Tibial artery (tissue), 4 donors: ENCODE measurements around the gene ADGRL1.

Experiments used
- DNase-seq, 2 donors: peaks; one replicate each; pipeline ENCODE4 v3.0.0-alpha.2; 2019
- H3K27ac ChIP-seq, 2 donors: fragments of 200-600 bp; sonication (generic) in 1 of 2; 1 replicate in 1 of 2; 2 replicates in 1 of 2; pipeline ENCODE4 v1.5.1; 2018 to 2019; ENCODE audit warnings: mild to moderate bottlenecking in 1 of 2
- H3K27me3 ChIP-seq, 2 donors: fragments of 200-600 bp; sonication (generic) in 1 of 2; one replicate each; pipeline versions ENCODE4 v1.5.1 to v1.6.0; 2016 to 2019
- H3K36me3 ChIP-seq, 3 donors: fragments of 200-600 bp; sonication (generic) in 2 of 3; one replicate each; pipeline ENCODE4 v1.5.1; 2016 to 2019; ENCODE audit warnings: mild to moderate bottlenecking in 2 of 3
- H3K4me1 ChIP-seq, 4 donors: fragments of 200-600 bp; sonication (generic) in 2 of 4; 1 replicate in 3 of 4; 2 replicates in 1 of 4; pipeline ENCODE4 v1.5.1; 2016 to 2019
- H3K4me3 ChIP-seq, 2 donors: fragments of 200-600 bp; sonication (generic) in 1 of 2; 1 replicate in 1 of 2; 2 replicates in 1 of 2; pipeline ENCODE4 v1.5.1; 2018 to 2019; ENCODE audit warnings: mild to moderate bottlenecking in 2 of 2
- H3K9me3 ChIP-seq, 3 donors: fragments of 200-600 bp; sonication (generic) in 1 of 3; one replicate each; pipeline ENCODE4 v1.5.1; 2016 to 2019
- intact Hi-C: fragments of 100-400 bp; cut with DNase I; formaldehyde crosslinking; loops from one replicate; pipeline ENCODE4 v1.15.0; 2023; ENCODE audit warnings: low total_unique reads
- TF ChIP-seq, protein P1 (sequence below), 2 experiments: fragments of 200-600 bp in 1 of 2; fragments of 450-650 bp in 1 of 2; IDR thresholded peaks; one replicate each; pipeline ENCODE4 v1.5.1; 2017 to 2019; ENCODE audit warnings: antibody characterized with exemption in 2 of 2, mild to moderate bottlenecking in 1 of 2, moderate library complexity in 1 of 2

Gene ADGRL1

GRCh38 chr19:14159059-14159458 is 46.9 kb downstream of the ADGRL1 start:
- TF ChIP-seq, protein P1, sequence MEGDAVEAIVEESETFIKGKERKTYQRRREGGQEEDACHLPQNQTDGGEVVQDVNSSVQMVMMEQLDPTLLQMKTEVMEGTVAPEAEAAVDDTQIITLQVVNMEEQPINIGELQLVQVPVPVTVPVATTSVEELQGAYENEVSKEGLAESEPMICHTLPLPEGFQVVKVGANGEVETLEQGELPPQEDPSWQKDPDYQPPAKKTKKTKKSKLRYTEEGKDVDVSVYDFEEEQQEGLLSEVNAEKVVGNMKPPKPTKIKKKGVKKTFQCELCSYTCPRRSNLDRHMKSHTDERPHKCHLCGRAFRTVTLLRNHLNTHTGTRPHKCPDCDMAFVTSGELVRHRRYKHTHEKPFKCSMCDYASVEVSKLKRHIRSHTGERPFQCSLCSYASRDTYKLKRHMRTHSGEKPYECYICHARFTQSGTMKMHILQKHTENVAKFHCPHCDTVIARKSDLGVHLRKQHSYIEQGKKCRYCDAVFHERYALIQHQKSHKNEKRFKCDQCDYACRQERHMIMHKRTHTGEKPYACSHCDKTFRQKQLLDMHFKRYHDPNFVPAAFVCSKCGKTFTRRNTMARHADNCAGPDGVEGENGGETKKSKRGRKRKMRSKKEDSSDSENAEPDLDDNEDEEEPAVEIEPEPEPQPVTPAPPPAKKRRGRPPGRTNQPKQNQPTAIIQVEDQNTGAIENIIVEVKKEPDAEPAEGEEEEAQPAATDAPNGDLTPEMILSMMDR (IDR thresholded peaks at IDR 0.05) = no peak
- no peak overlapping the region for H3K4me3 ChIP-seq
- intact Hi-C loops = no loop called here
- no peak for DNase-seq
- no peaks in the 10 kb centered on the region for H3K9me3 ChIP-seq
- no peak overlapping the region for H3K27ac ChIP-seq
- no peaks in the 10 kb centered on the region for H3K4me1 ChIP-seq
- peaks cover 0 to 6% of the 10 kb centered on the region in 2 donors for H3K27me3 ChIP-seq
- H3K36me3 ChIP-seq = peaks cover 15 to 70% (median 48%) of the 10 kb centered on the region in 3 donors

- no peak for DNase-seq
- H3K27me3 ChIP-seq = no peaks in the 10 kb centered on the region
- H3K27ac ChIP-seq = no peak overlapping the region
- H3K36me3 ChIP-seq = peaks cover 15 to 74% (median 51%) of the 10 kb centered on the region in 3 donors
- no peaks in the 10 kb centered on the region for H3K4me1 ChIP-seq
- TF ChIP-seq, protein P1 (IDR thresholded peaks at IDR 0.05) = no peak
- no peaks in the 10 kb centered on the region for H3K9me3 ChIP-seq
- intact Hi-C loops = no loop called here
- no peak overlapping the region for H3K4me3 ChIP-seq
These were observed 47.5 kb downstream of the ADGRL1 start for GRCh38 chr19:14158276-14159023.

DNA sequence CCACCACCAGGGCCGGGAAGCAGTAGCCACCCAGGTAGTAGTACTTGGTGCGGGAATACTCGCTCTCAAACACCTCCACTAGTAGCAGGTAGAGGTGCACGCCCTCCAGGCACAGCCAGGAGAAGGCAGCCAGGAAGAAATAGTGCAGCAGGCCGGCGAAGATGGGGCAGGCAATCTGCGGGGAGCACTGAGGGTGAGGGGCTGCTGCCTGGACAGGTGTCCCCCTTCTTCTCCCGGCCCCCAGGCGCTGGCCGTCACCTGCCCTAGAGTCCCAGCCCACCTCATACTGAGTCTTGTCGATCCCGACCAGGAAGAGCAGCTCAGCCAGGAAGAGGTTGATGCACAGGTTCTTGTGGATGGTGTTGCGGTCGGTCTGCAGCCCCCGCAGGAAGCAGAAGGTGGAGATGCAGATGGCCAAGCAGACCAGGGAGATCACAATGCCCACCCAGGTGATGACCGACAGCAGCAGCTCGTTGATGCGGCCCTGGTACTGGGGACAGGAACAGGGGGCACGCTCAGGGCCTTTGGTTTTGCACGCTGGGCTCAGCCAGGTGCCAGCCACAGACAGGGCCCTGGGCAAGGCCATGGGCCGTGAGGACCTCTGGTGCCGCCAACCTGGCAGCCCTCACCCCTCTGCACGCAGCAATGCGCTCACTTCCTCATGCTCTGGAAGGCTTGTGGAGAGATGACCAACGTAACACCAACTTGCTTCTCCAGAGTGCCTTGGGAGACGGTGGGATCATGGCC is 48.8 kb downstream of the ADGRL1 start:
- Histone ChIP-seq H3K4me3 (no peak overlapping the region), H3K36me3 (peaks cover 15 to 70% (median 45%) of the 10 kb centered on the region in 3 donors), H3K9me3 (no peaks in the 10 kb centered on the region), H3K4me1 (no peaks in the 10 kb centered on the region), H3K27me3 (no peaks in the 10 kb centered on the region), H3K27ac (no peak overlapping the region)
- no peak for DNase-seq
- intact Hi-C loops = no loop called here
- TF ChIP-seq, protein P1 (IDR thresholded peaks at IDR 0.05) = no peak

DNA sequence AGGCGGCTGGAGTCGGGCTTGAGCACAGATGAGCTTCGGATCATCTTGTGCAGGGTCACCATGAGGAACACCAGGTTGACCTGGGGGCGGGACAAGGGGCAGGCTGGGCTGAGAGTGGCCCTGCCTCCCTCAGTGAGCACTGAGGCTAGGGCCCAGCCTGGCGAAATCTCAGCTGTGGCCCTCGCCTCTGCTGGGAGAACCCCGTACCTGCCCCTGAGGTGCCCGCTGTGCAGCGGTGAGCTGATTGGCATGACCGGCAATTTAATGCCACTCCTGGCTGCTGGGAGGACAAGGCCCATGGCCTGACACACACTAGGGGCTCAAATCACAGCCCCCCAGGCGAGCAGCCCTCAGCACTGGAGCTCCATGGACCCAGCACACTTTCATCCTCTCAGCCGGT is 49.8 kb downstream of the ADGRL1 start:
- intact Hi-C loops = no loop called here
- no peak overlapping the region for H3K4me3 ChIP-seq
- no peaks in the 10 kb centered on the region for H3K9me3 ChIP-seq
- no peaks in the 10 kb centered on the region for H3K27me3 ChIP-seq
- no peak overlapping the region for H3K27ac ChIP-seq
- TF ChIP-seq, protein P1 (IDR thresholded peaks at IDR 0.05) = no peak
- H3K4me1 ChIP-seq = no peaks in the 10 kb centered on the region
- DNase-seq = no peak
- peaks cover 15 to 69% (median 46%) of the 10 kb centered on the region in 3 donors for H3K36me3 ChIP-seq

GRCh38 chr19:14155371-14155770 is 50.6 kb downstream of the ADGRL1 start:
- TF ChIP-seq, protein P1 (IDR thresholded peaks at IDR 0.05) = no peak
- H3K36me3 ChIP-seq = peaks cover 15 to 69% (median 46%) of the 10 kb centered on the region in 3 donors

More at GRCh38 chr19:14155371-14155770, 50.6 kb downstream of the ADGRL1 start:
- Histone ChIP-seq H3K9me3 (no peaks in the 10 kb centered on the region), H3K27me3 (no peaks in the 10 kb centered on the region), H3K4me1 (peaks cover 0 to 4% (median under 1%) of the 10 kb centered on the region in 4 donors), H3K4me3 (no peak overlapping the region), H3K27ac (no peak overlapping the region)
- no peak for DNase-seq
- intact Hi-C loops = no loop called here
